GM12875 (cell line): ENCODE data around the gene EFNA4.

Experiments used
- H3K4me3 ChIP-seq: one replicate; pipeline ENCODE4 v1.5.1; 2011; ENCODE audit warnings: low read depth, low read length, control low read depth
- TF ChIP-seq, protein P1 (sequence below): IDR thresholded peaks from 2 replicates; pipeline ENCODE4 v1.5.1; 2011; ENCODE audit warnings: low read depth, mild to moderate bottlenecking, control low read depth, inconsistent platforms, low read length, moderate library complexity, borderline replicate concordance; ENCODE audit not compliant: insufficient read depth

EFNA4 gene

DNA sequence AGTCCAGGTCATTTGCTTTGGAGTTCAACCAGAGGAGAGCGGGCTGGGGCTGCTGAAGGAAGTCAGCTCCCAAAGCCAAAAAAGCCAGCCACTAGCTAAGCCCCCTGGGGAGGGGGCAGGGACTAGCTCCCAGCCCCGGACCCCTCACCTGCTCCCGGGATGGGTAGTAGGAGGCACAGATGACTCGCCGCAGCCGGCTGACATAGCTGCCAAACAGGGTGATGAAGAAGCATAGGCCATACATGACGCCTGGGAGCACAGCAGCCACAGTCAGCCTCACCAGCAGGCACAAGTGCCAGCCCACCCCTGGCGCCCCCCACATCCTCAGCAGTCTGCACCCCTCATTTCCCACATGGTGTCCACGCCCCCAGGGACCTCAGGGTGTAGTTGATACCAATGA, 37.4 kb upstream of the EFNA4 start:
- no peak overlapping the region for H3K4me3 ChIP-seq
- TF ChIP-seq, protein P1, sequence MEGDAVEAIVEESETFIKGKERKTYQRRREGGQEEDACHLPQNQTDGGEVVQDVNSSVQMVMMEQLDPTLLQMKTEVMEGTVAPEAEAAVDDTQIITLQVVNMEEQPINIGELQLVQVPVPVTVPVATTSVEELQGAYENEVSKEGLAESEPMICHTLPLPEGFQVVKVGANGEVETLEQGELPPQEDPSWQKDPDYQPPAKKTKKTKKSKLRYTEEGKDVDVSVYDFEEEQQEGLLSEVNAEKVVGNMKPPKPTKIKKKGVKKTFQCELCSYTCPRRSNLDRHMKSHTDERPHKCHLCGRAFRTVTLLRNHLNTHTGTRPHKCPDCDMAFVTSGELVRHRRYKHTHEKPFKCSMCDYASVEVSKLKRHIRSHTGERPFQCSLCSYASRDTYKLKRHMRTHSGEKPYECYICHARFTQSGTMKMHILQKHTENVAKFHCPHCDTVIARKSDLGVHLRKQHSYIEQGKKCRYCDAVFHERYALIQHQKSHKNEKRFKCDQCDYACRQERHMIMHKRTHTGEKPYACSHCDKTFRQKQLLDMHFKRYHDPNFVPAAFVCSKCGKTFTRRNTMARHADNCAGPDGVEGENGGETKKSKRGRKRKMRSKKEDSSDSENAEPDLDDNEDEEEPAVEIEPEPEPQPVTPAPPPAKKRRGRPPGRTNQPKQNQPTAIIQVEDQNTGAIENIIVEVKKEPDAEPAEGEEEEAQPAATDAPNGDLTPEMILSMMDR = no peak

DNA sequence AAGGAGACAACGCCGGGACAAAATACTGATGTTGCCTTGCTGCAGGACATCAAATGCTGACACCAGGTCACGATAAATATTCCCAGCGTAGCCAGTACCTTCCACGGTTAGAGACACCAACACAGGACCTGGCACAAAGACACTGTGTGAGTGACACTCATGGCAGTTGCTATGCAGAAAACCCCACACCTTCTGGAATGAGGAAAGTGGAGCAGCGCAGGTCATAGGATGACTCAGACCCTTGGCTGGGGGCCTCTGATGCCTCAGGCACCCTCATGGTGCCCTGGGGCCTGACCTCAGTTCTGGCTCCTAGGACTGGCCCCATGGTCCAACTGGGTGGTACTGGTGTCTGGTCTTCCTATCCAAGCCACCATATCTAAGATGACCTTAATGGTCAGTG, 37.0 kb upstream of the EFNA4 start:
- TF ChIP-seq, protein P1 = no peak
- no peak overlapping the region for H3K4me3 ChIP-seq

DNA sequence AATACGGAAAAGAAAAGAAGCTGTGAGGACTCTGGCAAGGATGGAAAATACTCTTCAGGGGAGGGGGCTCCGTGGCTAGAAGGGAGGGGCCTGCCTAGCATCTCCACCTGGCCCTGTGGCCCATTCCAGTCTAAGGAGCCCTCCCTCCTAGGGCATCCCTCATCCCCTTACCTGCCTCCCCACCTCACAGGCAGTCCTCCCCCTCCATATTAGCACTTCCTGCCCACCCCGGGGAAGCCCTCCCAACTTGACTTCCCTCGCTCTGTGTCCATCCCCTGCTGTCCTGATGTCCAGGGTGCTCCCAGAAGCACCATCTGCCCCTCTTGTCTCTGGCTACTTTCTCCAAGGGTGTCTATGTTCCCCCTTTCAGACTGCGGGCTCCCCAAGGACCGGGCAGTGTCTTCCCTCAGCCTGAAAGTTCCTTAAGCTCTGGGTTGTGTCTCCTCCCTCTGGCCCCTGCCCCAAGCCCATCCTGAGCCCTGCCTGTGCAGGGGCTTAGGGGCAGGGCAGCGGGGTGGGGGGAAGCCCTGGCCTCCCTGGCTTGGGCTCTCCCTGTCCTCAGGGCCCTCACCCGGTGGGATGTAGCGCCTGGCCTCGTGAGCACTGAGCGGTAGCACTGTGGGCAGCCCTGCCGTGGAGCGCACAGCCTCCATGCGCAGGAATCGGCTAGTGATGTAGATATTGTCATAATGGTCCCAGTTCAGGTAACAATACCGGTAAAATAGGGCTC, 33.9 kb upstream of the EFNA4 start:
- H3K4me3 ChIP-seq = no peak overlapping the region
- TF ChIP-seq, protein P1 = no peak

DNA sequence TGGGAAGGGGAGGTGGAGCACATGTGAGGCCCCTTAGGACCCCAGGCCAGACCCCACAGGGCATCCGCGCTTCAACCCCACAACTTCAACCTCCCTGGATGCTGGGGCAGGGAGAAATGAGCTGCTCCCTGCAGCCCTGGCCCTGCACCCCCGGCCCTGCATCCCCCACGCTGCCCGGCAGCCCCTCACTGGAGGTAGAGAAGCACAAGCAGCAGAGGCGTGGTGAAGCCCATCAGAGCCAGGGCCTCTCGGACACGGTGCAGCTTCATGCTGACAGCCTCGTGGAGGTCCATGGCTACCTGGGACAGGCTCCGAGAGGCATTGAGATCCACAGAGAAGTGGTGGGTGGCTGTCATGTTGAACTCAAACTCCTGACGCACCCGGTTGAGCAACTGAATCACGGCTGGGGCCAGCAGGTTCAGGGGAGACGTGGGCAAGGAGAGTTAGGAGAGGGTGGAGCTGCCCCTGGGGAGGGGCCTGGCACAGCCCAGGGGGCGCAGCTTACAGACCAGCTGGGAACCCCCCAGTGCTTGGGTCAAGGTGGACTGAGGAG, 33.2 kb upstream of the EFNA4 start:
- no peak overlapping the region for H3K4me3 ChIP-seq
- TF ChIP-seq, protein P1 = no peak

DNA sequence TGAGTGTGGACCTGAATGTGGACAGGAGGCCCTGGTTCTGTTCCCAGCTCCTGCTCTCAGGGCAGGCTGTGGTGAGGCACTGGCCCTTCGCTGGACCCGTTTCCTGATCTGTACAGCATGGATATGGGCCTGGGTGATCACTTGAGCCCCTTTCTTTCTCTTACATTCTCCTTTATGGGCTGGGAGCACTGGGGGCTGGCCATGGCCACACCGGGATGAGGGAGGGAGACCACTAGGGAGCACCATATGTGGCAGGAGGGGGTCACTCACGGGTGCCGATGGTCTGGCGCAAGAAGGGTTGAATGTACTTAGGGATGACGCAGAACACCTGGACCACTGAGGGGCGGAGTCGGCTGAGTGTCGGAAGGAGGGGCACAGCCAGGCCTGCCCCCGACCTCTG, 32.6 kb upstream of the EFNA4 start:
- TF ChIP-seq, protein P1 = no peak
- no peak overlapping the region for H3K4me3 ChIP-seq

DNA sequence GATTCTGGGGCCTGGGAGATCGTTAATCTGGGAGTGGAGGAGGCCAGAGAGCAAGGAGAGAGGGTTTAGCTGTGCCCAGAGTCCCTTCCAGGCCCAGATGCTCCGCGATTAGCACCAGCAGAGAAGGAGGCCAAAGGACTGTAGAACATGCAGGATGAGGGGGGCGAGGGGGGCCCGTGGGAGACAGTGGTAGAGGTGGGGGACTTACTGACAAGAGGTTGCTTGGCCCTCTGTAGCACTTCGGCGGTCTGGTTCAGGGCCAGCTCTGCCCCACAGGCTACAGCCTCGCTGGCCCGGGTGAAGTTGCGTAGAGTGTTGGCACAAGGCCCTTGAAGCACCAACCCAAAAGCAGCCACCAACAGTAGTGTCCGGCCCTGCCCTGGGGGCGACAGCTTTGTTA, 30.7 kb upstream of the EFNA4 start:
- TF ChIP-seq, protein P1 = no peak
- no peak overlapping the region for H3K4me3 ChIP-seq

DNA sequence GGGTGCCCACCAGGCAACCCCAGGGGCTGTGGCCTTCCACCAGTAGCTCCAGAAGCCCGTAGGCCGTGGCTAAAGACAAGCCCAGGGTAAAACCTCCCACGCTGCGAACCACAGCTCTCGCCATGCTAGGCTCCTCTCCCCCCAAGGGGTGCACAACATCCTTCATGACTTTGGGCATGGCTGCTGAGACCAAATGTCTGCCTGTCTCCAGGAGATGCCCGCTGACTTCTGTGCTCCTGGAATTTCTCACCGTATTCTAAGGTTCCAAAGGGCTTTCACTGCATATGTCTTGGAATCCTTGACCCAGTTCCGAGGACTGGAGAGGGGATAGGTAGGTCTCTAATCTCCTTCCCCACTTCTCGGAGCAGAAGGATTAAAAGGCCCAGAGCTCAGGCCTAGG, 30.0 kb upstream of the EFNA4 start, which contains the start of the genes DCST1 and DCST2:
Gene DCST1, plus strand, starts transcription at position 301 of the 400 bp plus-strand sequence. CDS start 213 bp downstream, outside the sequence.
Gene DCST2, minus strand, starts transcription at position 258 of the 400 bp plus-strand sequence. Its CDS starts 80 bp downstream, at position 178.
- TF ChIP-seq, protein P1 = no peak

More for the DNA sequence above, 30.0 kb upstream of the EFNA4 start, which contains the start of the genes DCST1 and DCST2:
- H3K4me3 ChIP-seq = no peak within 1 kb of the TSS
